ENCODE results near the gene ACKR2. TPM values are rescaled to one million over a fixed set of nuclear protein-coding genes. Genes with fewer than 3 reads are reported as not detected.

ACKR2 gene
- total RNA-seq, 1 experiment from 2014 or later: 0.28 TPM

DNA sequence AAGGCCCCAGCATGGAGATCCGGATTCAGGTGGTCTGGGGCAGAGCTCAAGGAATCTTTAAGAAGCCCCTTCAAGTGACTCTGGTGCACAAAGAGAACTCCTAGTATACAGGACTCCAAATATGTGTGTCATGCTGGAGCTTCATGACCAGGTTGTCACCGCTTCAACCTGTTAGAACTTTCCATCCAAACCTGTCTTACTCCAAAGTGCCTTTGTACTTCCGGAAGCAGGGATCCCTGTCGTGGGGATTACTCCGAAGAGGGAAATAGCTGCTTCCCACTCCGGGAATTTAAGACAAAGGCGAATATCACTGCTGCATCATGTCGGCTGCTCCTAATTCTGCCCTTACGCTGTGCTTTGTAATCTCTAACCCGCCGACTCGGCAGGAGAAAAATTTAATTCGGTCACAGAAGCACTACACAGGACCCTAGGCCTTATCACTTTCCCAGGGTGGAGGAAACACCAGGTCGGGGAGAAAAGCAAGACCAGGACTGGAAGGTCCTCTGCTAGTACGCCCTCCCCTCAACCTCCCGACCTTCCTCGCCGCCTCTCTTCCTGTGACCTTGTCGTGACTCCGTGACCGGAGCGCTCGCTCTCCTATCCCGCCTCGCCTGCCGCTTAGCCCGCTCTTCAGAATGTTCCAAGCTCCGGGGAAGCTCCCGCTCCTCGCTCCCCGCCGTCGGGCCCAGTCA is 5.7 kb upstream of the ACKR2 start:
- peaks cover 22% of the 10 kb centered on the region for H3K27me3 Mint-ChIP-seq (ENCODE audit: low read depth)
- ATAC-seq: peak; percentile 13
- ChIA-PET CTCF (interaction anchor here (0.7 to 2.7 kb wide), 9 partner anchors 16 to 151 kb away, joined by 3 to 19 read pairs (median 4); no protein-coding TSS in a partner anchor), POLR2A (interaction anchor here (0.6 to 2.3 kb wide), 4 partner anchors 27 to 213 kb away, joined by 4 to 6 read pairs (median 6); partner anchors contain the start of genes NKTR and SS18L2)
- DNase-seq (ENCODE audit: low spot score): peak; percentile 28
- H3K4me3 Mint-ChIP-seq: peak overlapping the region; percentile 95
- H3K4me1 Mint-ChIP-seq: peaks cover 38% of the 10 kb centered on the region
- no peaks in the 10 kb centered on the region for H3K9me3 Mint-ChIP-seq
- peaks cover 10% of the 10 kb centered on the region for H3K36me3 Mint-ChIP-seq
- H3K27ac Mint-ChIP-seq: peak overlapping the region; percentile 83
- TF ChIP-seq OVOL2 (CRISPR knock-in tag; IDR thresholded peaks at IDR 0.05; ENCODE audit: borderline replicate concordance) (no peak), JAZF1 (CRISPR knock-in tag; IDR thresholded peaks at IDR 0.05) (no peak), ZNF512 (CRISPR knock-in tag; IDR thresholded peaks at IDR 0.05; ENCODE audit: borderline replicate concordance) (no peak), ZNF263 (CRISPR knock-in tag; IDR thresholded peaks at IDR 0.05; ENCODE audit: low read depth) (no peak), MYBL2 (CRISPR knock-in tag; IDR thresholded peaks at IDR 0.05) (no peak), ARID4B (CRISPR knock-in tag; IDR thresholded peaks at IDR 0.05; ENCODE audit: borderline replicate concordance) (no peak), FOXP4 (CRISPR knock-in tag; IDR thresholded peaks at IDR 0.05) (0 out of 2 replicates have a peak, but pooled peaks have one; percentile 9), SP1 (CRISPR knock-in tag; conservative IDR thresholded peaks at IDR 0.05) (no peak), RELA (CRISPR knock-in tag; IDR thresholded peaks at IDR 0.05; ENCODE audit: borderline replicate concordance) (no peak), NFATC4 (CRISPR knock-in tag; IDR thresholded peaks at IDR 0.05) (no peak), ZNF138 (CRISPR knock-in tag; conservative IDR thresholded peaks at IDR 0.05) (no peak), ZNF671 (CRISPR knock-in tag; IDR thresholded peaks at IDR 0.05) (no peak)
- TF ChIP-seq, protein P1, sequence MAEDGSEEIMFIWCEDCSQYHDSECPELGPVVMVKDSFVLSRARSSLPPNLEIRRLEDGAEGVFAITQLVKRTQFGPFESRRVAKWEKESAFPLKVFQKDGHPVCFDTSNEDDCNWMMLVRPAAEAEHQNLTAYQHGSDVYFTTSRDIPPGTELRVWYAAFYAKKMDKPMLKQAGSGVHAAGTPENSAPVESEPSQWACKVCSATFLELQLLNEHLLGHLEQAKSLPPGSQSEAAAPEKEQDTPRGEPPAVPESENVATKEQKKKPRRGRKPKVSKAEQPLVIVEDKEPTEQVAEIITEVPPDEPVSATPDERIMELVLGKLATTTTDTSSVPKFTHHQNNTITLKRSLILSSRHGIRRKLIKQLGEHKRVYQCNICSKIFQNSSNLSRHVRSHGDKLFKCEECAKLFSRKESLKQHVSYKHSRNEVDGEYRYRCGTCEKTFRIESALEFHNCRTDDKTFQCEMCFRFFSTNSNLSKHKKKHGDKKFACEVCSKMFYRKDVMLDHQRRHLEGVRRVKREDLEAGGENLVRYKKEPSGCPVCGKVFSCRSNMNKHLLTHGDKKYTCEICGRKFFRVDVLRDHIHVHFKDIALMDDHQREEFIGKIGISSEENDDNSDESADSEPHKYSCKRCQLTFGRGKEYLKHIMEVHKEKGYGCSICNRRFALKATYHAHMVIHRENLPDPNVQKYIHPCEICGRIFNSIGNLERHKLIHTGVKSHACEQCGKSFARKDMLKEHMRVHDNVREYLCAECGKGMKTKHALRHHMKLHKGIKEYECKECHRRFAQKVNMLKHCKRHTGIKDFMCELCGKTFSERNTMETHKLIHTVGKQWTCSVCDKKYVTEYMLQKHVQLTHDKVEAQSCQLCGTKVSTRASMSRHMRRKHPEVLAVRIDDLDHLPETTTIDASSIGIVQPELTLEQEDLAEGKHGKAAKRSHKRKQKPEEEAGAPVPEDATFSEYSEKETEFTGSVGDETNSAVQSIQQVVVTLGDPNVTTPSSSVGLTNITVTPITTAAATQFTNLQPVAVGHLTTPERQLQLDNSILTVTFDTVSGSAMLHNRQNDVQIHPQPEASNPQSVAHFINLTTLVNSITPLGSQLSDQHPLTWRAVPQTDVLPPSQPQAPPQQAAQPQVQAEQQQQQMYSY (CRISPR knock-in tag; IDR thresholded peaks at IDR 0.05): peak; percentile 87
- TF ChIP-seq, protein P2, sequence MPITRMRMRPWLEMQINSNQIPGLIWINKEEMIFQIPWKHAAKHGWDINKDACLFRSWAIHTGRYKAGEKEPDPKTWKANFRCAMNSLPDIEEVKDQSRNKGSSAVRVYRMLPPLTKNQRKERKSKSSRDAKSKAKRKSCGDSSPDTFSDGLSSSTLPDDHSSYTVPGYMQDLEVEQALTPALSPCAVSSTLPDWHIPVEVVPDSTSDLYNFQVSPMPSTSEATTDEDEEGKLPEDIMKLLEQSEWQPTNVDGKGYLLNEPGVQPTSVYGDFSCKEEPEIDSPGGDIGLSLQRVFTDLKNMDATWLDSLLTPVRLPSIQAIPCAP (CRISPR knock-in tag; IDR thresholded peaks at IDR 0.05): no peak
- TF ChIP-seq, protein P3, sequence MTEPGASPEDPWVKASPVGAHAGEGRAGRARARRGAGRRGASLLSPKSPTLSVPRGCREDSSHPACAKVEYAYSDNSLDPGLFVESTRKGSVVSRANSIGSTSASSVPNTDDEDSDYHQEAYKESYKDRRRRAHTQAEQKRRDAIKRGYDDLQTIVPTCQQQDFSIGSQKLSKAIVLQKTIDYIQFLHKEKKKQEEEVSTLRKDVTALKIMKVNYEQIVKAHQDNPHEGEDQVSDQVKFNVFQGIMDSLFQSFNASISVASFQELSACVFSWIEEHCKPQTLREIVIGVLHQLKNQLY (CRISPR knock-in tag; IDR thresholded peaks at IDR 0.05): no peak
